Peyer's patch (tissue), 4 donors: ENCODE results near the gene UTP14A.

Source experiments
- POLR2A ChIP-seq, 2 donors: fragments of 450-650 bp; IDR thresholded peaks; one replicate each; pipeline ENCODE4 v1.5.1; 2017; ENCODE audit warnings: antibody characterized with exemption in 2 of 2, mild to moderate bottlenecking in 2 of 2, moderate library complexity in 2 of 2
- TF ChIP-seq, protein P1 (sequence below), 6 experiments: fragments of 450-650 bp in 4 of 6; fragments of 200-600 bp in 2 of 6; sonication (generic) in 1 of 6; IDR thresholded peaks; one replicate each; pipeline ENCODE4 v1.5.1; 2017 to 2019; ENCODE audit warnings: antibody characterized with exemption in 6 of 6, mild to moderate bottlenecking in 3 of 6, moderate library complexity in 1 of 6

- no peak for TF ChIP-seq POLR2A (IDR thresholded peaks at IDR 0.05)
- TF ChIP-seq, protein P1, sequence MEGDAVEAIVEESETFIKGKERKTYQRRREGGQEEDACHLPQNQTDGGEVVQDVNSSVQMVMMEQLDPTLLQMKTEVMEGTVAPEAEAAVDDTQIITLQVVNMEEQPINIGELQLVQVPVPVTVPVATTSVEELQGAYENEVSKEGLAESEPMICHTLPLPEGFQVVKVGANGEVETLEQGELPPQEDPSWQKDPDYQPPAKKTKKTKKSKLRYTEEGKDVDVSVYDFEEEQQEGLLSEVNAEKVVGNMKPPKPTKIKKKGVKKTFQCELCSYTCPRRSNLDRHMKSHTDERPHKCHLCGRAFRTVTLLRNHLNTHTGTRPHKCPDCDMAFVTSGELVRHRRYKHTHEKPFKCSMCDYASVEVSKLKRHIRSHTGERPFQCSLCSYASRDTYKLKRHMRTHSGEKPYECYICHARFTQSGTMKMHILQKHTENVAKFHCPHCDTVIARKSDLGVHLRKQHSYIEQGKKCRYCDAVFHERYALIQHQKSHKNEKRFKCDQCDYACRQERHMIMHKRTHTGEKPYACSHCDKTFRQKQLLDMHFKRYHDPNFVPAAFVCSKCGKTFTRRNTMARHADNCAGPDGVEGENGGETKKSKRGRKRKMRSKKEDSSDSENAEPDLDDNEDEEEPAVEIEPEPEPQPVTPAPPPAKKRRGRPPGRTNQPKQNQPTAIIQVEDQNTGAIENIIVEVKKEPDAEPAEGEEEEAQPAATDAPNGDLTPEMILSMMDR (IDR thresholded peaks at IDR 0.05), result no peak
Measured at GRCh38 chrX:129953881-129954280, 47.9 kb downstream of the UTP14A start.
